IPS DF 6.9 (cell line): ENCODE results near the gene TMEM61.
A peak's percentile ranks its signal among the peaks of the same experiment; 100 is the strongest.

Source experiments
- DNase-seq: peaks from one replicate; pipeline ENCODE4 v3.0.0-alpha.2; 2013; ENCODE audit warnings: low read depth, low spot score
- H3K27ac ChIP-seq: one replicate; pipeline ENCODE4 v1.5.1; 2013; ENCODE audit warnings: low read length, control low read depth
- H3K27me3 ChIP-seq: 2 replicates; pipeline ENCODE4 v1.6.1; 2013; ENCODE audit warnings: mild to moderate bottlenecking, low read length; ENCODE audit not compliant: control insufficient read depth, insufficient read depth
- H3K36me3 ChIP-seq: 2 replicates; pipeline ENCODE4 v1.6.1; 2013; ENCODE audit warnings: low read length; ENCODE audit not compliant: control insufficient read depth, insufficient read depth
- H3K4me1 ChIP-seq: 2 replicates; pipeline ENCODE4 v1.6.1; 2013; ENCODE audit warnings: low read length; ENCODE audit not compliant: control insufficient read depth, insufficient read depth
- H3K4me3 ChIP-seq: 2 replicates; pipeline ENCODE4 v1.5.1; 2013; ENCODE audit warnings: mild to moderate bottlenecking, low read length
- H3K9me3 ChIP-seq: 2 replicates; pipeline ENCODE4 v1.6.1; 2013; ENCODE audit warnings: low read length, inconsistent platforms; ENCODE audit not compliant: control insufficient read depth, insufficient read depth
- WGBS: extraction: QIAGEN DNeasy Blood & Tissue Kit; methylation state at CpG from one replicate; pipeline ENCODE4 v1.1.7; 2013; ENCODE audit warnings: mixed read lengths, missing lambda C conversion rate; ENCODE audit not compliant: insufficient read length, insufficient coverage; 5-methylcytosine and 5-hydroxymethylcytosine counted together

Gene TMEM61

DNA sequence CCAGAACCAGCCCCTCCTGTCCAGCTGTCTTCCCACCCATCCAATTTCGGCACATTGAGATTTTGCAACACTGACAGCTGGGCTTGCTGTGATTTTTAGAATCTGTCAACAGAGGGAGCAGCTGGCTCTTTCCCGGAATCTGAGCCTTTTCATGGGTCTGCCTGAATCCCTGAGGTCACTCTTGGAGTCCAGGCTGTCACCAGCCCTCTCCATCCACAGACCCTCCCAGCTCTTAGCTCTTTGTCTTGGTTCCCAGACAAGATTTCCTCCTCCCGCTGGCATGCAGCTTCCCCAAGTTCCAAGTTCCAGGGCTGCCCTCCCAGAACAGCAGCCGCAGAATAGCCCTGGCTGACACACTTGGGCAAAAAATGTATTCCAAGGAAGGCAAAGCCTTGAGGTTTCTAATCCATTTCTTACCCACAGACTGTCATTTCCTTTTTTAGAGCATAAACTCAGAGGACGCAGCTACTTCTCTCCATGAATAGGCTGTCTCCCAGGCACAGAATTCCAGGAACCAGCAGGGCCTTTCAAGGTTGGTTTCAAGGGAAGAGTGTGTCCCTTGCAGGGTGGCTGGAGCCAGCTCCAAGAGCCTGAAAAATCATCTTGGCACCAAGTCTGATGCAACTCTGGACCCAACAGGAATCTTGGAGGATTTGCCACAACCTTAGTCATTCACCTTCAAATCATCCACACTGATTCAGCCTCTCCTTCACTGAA, 7.1 kb upstream of the TMEM61 start:
- no peaks in the 10 kb centered on the region for H3K36me3 ChIP-seq
- H3K9me3 ChIP-seq = no peaks in the 10 kb centered on the region
- no CpG with 5 or more reads among the region's 5 CpGs for WGBS
- no peak overlapping the region for H3K4me3 ChIP-seq
- no peak overlapping the region for H3K27ac ChIP-seq
- H3K27me3 ChIP-seq = no peaks in the 10 kb centered on the region
- DNase-seq = no peak
- peaks cover 2% of the 10 kb centered on the region; the same call in 1 of the 2 replicates for H3K4me1 ChIP-seq

DNA sequence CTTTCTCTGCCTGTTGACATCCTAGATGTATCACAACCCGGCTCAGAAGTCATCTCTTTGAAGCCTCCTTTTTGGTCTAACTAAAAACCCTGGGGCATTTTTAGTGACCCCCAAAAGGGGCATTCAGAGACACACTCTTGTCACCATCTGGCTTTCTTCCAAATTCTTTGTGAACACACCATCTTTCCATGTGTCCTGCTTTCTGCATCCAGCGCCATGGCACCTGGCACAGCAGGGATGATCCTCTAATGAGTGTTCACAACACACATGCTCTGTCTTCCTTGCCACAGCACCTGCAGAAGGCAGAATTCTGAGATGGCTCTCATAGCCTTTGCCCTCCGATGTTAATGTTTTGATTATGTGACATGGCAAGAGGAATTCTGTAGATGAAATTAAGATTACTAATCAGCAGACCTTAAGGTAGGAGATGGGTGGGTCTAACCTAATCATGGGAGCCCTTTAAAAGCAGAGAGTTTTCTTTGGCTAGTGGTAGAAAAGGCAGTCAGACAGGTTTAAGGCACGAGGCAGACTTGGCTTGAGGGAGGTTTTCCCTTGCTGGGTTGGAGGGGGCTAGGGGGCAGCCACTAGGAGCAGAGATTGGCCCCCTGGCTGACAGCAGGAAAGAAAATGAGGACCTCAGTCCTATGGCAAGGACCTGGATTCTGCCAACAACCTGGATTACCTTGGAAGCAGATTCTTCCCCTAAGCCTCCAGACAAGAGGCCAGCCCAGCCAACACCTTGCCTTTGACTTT, 4.9 kb upstream of the TMEM61 start:
- Histone ChIP-seq H3K4me3 (no peak overlapping the region), H3K27ac (no peak overlapping the region), H3K27me3 (peaks cover 6% of the 10 kb centered on the region; the same call in 1 of the 2 replicates), H3K9me3 (no peaks in the 10 kb centered on the region), H3K36me3 (no peaks in the 10 kb centered on the region), H3K4me1 (peaks cover 3% of the 10 kb centered on the region)
- DNase-seq = no peak
- no CpG with 5 or more reads among the region's 4 CpGs for WGBS

DNA sequence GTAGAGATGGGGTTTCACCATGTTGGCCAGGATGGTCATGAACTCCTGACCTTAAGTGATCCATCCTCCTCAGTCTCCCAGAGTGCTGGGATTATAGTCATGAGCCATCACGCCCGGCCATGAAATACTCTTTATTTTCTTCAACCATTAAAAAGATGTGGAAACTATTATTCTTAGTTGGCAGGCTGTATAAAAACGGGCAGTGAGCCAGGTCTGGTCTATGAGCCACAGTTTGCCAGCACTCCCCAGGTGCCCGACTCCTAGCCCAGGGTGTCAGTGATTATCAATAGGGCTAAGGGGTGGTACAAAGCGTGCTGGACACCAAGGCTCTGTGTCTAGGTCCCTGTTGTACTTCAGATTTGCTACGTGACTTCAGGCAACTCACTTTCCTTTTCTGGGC, 3.7 kb upstream of the TMEM61 start:
- peaks cover 6% of the 10 kb centered on the region; the same call in 1 of the 2 replicates for H3K27me3 ChIP-seq
- no peak overlapping the region for H3K4me3 ChIP-seq
- no CpG with 5 or more reads among the region's 6 CpGs for WGBS
- peaks cover 3% of the 10 kb centered on the region for H3K4me1 ChIP-seq
- H3K36me3 ChIP-seq = no peaks in the 10 kb centered on the region
- DNase-seq = no peak
- H3K27ac ChIP-seq = no peak overlapping the region
- no peaks in the 10 kb centered on the region for H3K9me3 ChIP-seq

DNA sequence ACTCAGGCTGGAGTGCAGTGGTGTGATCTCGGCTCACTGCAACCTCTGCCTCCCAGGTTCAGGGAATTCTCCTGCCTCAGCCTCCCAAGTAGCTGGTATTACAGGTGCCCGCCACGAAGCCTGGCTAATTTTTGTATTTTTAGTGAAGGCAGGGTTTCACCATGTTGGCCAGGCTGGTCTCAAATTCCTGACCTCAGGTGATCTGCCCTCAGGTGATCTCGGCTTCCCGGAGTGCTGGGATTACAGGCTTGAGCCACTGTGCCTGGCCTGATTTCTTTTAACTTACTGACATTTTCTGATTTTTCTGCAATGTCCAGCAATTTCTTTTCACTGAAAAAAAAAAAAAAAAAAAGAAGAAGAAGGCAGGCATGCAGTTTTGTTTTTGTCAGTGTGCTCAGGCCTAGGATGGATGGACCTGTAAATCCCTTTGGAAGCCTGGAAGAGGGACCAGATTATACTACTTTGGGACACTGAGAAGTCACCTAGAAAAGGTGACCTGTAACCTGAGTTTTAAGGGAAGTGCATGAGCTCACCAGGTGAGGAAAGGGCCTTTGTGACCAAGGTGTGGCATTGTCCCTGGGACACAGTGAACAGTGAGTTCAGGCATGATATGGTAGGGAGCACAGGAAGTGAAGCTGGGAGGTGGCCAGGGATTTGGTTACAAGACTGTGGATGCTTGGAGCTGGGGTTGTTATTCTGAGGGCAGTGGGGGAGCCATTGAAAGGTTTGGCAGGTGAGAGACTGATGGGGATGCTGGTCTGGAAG, 2.7 kb upstream of the TMEM61 start:
- H3K9me3 ChIP-seq = no peaks in the 10 kb centered on the region
- H3K4me3 ChIP-seq = no peak overlapping the region
- H3K36me3 ChIP-seq = no peaks in the 10 kb centered on the region
- H3K4me1 ChIP-seq = peaks cover 3% of the 10 kb centered on the region
- H3K27ac ChIP-seq = no peak overlapping the region
- DNase-seq = no peak
- peaks cover 6% of the 10 kb centered on the region; the same call in 1 of the 2 replicates for H3K27me3 ChIP-seq
- no CpG with 5 or more reads among the region's 5 CpGs for WGBS

DNA sequence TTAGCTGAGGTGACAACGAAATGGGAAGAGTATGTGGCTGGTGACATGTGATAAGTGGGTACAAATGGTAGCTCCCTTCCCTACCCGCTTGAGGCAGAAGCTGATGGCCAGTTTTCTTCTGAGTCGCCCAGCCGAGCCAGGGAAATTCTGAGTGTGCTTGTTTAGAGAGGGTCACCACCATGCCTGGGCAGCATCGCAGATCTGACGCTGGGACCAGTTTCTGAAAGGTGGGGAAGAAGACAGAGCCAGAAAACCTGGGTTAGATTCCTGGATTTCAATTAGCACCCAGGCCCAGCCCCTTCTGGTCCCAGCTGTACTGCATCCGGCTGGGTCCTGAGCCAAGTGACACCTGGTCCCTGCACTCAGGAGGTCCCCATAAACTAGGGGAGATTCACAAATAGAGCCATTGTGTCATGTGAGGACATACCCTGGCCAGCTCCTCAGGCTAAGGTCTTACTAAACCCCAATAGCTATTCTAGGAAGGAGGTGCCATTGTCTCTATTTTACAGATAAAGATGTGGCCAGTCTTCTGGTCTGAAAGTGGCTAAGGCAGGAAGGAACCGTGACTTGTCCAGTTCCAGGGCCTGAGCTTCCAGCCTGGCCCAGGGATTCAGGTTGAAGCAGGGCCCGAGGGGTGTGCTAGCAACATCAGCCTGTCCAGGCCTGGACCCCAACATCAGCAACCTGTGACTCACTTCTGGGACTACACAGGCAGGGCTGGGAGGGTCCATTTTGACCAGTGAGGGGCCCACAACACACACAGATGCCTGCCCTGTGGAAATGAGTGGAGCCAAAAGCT, 1.7 kb upstream of the TMEM61 start:
- Histone ChIP-seq H3K27me3 (peaks cover 6% of the 10 kb centered on the region; the same call in 1 of the 2 replicates), H3K36me3 (no peaks in the 10 kb centered on the region), H3K27ac (no peak overlapping the region), H3K9me3 (no peaks in the 10 kb centered on the region), H3K4me1 (peaks cover 3% of the 10 kb centered on the region), H3K4me3 (no peak overlapping the region)
- WGBS = no CpG with 5 or more reads among the region's 9 CpGs
- DNase-seq = no peak

DNA sequence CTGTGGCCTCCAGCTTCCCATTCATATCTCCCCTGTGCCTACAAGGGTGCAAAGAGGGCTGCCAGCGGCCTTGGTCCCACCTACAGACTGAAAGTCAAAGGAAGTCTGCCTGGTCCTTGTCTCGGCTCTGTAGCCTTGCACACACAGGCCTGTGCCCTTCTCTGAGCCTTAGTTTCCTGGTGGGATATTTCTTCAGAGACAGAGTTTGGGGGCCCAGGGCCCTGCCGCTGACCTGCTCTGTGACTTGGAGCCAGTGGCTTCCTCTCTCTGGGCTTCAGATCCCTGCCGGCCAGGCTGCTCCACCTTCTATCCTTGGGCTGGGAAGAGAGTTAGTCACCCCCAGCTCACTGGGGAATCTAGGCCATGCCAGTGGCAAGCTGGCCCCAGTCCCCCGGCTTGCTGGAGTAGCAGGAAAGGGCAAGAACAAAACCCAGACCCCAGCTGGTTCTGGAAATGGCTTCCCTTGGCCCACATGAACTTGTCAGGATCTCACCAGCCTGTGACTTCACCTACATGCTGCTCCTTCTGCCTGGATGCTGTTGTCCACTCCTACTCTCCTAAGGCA, 1.0 kb upstream of the TMEM61 start:
- H3K9me3 ChIP-seq = no peaks in the 10 kb centered on the region
- H3K36me3 ChIP-seq = no peaks in the 10 kb centered on the region
- H3K27me3 ChIP-seq = peaks cover 6% of the 10 kb centered on the region; the same call in 1 of the 2 replicates
- no peak overlapping the region for H3K27ac ChIP-seq
- WGBS = no CpG with 5 or more reads among the region's 5 CpGs
- peaks cover 3% of the 10 kb centered on the region for H3K4me1 ChIP-seq
- DNase-seq = no peak
- no peak overlapping the region for H3K4me3 ChIP-seq

DNA sequence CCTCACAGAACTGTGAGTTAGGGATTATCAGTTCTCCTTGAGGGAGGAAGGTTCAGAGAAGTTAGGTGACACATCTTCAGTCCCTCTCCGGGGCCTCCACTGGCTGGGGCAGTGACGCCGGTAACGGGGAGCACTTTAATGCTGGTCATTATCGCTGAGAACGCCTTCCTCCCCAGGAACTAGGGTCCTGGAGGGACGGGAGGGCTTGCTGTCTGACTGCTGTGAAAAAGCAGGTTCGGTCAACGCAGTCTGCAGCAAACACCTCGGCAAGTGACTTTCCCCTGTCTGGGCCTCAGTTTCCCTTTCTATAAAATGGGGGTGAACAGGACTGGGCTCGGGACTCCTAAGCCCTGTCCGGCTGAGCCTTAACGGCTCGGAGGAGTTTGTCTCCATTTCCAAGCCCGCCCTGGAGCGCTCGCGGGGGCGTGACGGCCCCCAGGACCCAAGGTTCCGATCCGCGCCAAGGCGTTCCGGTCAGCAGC, 341 bp upstream of the TMEM61 start:
- Histone ChIP-seq H3K36me3 (no peaks in the 10 kb centered on the region), H3K9me3 (no peaks in the 10 kb centered on the region), H3K4me1 (peaks cover 3% of the 10 kb centered on the region), H3K27me3 (peaks cover 6% of the 10 kb centered on the region; the same call in 1 of the 2 replicates), H3K27ac (no peak overlapping the region), H3K4me3 (peak overlapping the region; percentile 50; the same call in 1 of the 2 replicates)
- no CpG with 5 or more reads among the region's 25 CpGs for WGBS
- no peak for DNase-seq

DNA sequence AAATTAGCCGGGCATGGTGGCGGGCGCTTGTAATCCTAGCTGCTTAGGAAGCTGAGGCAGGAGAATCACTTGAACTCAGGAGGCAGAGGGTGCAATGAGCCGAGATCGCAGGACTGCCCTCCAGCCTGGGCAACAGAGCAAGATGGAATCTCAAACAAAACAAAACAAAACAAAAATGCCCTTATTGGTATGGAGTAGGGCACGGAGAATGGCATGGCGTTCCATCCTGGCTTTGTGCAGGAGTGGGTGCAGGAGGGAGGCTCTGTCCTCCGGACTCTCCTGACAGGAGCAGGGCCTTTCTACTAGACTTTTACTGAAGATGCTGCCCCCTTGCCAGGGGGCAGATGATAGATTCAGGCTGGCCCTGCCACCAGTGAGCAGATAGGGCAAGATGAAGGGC, 1.0 kb downstream of the TMEM61 start:
- Histone ChIP-seq H3K4me1 (peaks cover 3% of the 10 kb centered on the region), H3K4me3 (no peak overlapping the region), H3K9me3 (no peaks in the 10 kb centered on the region), H3K27ac (no peak overlapping the region), H3K27me3 (peaks cover 6% of the 10 kb centered on the region; the same call in 1 of the 2 replicates), H3K36me3 (no peaks in the 10 kb centered on the region)
- DNase-seq = no peak
- WGBS = no CpG with 5 or more reads among the region's 8 CpGs

DNA sequence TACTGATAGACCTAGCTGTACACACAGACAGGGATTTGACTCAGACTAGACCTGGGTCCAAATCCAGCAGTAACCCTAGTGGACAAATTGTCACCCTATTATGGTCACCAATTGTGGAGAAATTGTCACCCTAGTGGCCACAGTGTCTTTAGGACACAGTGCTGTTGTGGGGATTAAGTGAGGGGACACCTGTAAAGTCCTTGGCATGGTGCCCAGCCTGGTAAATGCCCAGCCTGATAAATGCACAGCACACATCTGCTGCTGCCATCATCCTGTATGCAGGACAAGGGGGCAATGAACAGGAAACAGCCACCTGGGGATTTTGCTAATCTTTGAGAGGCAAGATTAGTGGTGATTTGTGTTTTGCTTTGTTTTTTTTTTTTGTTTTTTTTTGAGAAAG, 2.3 kb downstream of the TMEM61 start:
- H3K4me1 ChIP-seq = peaks cover 3% of the 10 kb centered on the region
- H3K27me3 ChIP-seq = peaks cover 6% of the 10 kb centered on the region; the same call in 1 of the 2 replicates
- H3K27ac ChIP-seq = no peak overlapping the region
- H3K36me3 ChIP-seq = no peaks in the 10 kb centered on the region
- no peak for DNase-seq
- no peak overlapping the region for H3K4me3 ChIP-seq
- no peaks in the 10 kb centered on the region for H3K9me3 ChIP-seq
